IMR-90 (cell line): ENCODE measurements around the gene NTNG2. TPM values are rescaled to one million over a fixed set of nuclear protein-coding genes. Genes with fewer than 3 reads are reported as not detected.

Experiments used
- ATAC-seq: fragments of 200-7000 bp; cut with Tn5 transposase; 2 replicates; pipeline ENCODE4 v1.9.1; 2020; ENCODE audit warnings: low read depth, mild to moderate bottlenecking, moderate library complexity
- BruUV-seq: library from RNA; stranded (reverse); fragments of 400-500 nt; replicated peaks from 2 replicates; lab custom pipeline; 2021; lab: Mats Ljungman, UMichigan
- CTCF ChIA-PET: fragments of 300-600 bp; formaldehyde crosslinking; extraction: SDS; loops from one replicate; lab custom pipeline; 2021; ENCODE audit warnings: antibody characterized with exemption; lab: Yijun Ruan, JAX
- POLR2A ChIA-PET: fragments of 300-600 bp; sonication (Branson Sonifier 250); formaldehyde crosslinking; loops from one replicate; lab custom pipeline; 2022; ENCODE audit warnings: antibody characterized with exemption; ENCODE audit not compliant: unreplicated experiment; lab: Charles Lee
- DNase-seq: peaks from one replicate; pipeline ENCODE4 v3.0.0; 2013
- H2AFZ ChIP-seq: replicated peaks from 2 replicates; pipeline ENCODE3; 2013; ENCODE audit warnings: low read length, mild to moderate bottlenecking; ENCODE audit not compliant: poor library complexity
- H2AK5ac ChIP-seq: 2 replicates; pipeline ENCODE4 v1.6.1; 2013; ENCODE audit warnings: low read depth, low read length, inconsistent platforms
- H2AK9ac ChIP-seq: replicated peaks from 2 replicates; pipeline ENCODE3; 2013; ENCODE audit warnings: mild to moderate bottlenecking, low read depth, low read length, moderate library complexity; ENCODE audit not compliant: poor library complexity
- H2BK120ac ChIP-seq: 2 replicates; pipeline ENCODE4 v1.6.1; 2013; ENCODE audit warnings: low read depth, low read length, inconsistent platforms
- H2BK15ac ChIP-seq: 3 replicates; pipeline ENCODE4 v1.6.1; 2013; ENCODE audit warnings: low read depth, low read length, inconsistent platforms
- H2BK20ac ChIP-seq: 2 replicates; pipeline ENCODE4 v1.6.1; 2013; ENCODE audit warnings: low read depth, mild to moderate bottlenecking, inconsistent platforms, low read length, moderate library complexity
- H2BK5ac ChIP-seq: 2 replicates; pipeline ENCODE4 v1.6.1; 2013; ENCODE audit warnings: mild to moderate bottlenecking, low read depth, low read length, inconsistent platforms; ENCODE audit not compliant: poor library complexity, severe bottlenecking
- H3K14ac ChIP-seq: replicated peaks from 2 replicates; pipeline ENCODE4 v1.6.1; 2013; ENCODE audit warnings: low read depth, low read length, inconsistent platforms
- H3K18ac ChIP-seq: 2 replicates; pipeline ENCODE4 v1.6.1; 2013; ENCODE audit warnings: low read depth, low read length, control low read depth
- H3K23ac ChIP-seq: 2 replicates; pipeline ENCODE4 v1.6.1; 2013; ENCODE audit warnings: low read depth, low read length, inconsistent platforms
- H3K27ac ChIP-seq: 2 replicates; pipeline ENCODE4 v1.5.1; 2013; ENCODE audit warnings: mild to moderate bottlenecking, control low read depth, low read length; ENCODE audit not compliant: insufficient read depth
- H3K27me3 ChIP-seq: 2 replicates; pipeline ENCODE4 v1.6.1; 2013; ENCODE audit warnings: low read length; ENCODE audit not compliant: control insufficient read depth, insufficient read depth
- H3K36me3 ChIP-seq: 2 replicates; pipeline ENCODE4 v1.6.1; 2013; ENCODE audit warnings: low read length, mixed read lengths; ENCODE audit not compliant: control insufficient read depth, insufficient read depth
- H3K4ac ChIP-seq: 2 replicates; pipeline ENCODE4 v1.6.1; 2013; ENCODE audit warnings: low read depth, low read length, inconsistent platforms
- H3K4me1 ChIP-seq: 2 replicates; pipeline ENCODE4 v1.6.1; 2013; ENCODE audit warnings: low read length, mixed read lengths; ENCODE audit not compliant: control insufficient read depth, insufficient read depth
- H3K4me2 ChIP-seq: 2 replicates; pipeline ENCODE4 v1.6.1; 2013; ENCODE audit warnings: low read depth, mild to moderate bottlenecking, control low read depth, low read length, moderate library complexity
- H3K4me3 ChIP-seq: 2 replicates; pipeline ENCODE4 v1.5.1; 2013; ENCODE audit warnings: low read depth, mild to moderate bottlenecking, control low read depth, low read length, moderate library complexity; ENCODE audit not compliant: insufficient read depth
- H3K56ac ChIP-seq: 2 replicates; pipeline ENCODE4 v1.6.1; 2013; ENCODE audit warnings: low read length, inconsistent platforms; ENCODE audit not compliant: insufficient read depth; ENCODE audit errors: extremely low read depth
- H3K79me1 ChIP-seq, 2 experiments: 2 replicates each; pipeline ENCODE4 v1.6.1; 2013; ENCODE audit warnings: low read length in 2 of 2, inconsistent platforms in 1 of 2, low read depth in 1 of 2
- H3K9ac ChIP-seq: 2 replicates; pipeline ENCODE4 v1.6.1; 2013; ENCODE audit warnings: low read depth, low read length, control low read depth
- H3K9me1 ChIP-seq: 2 replicates; pipeline ENCODE4 v1.6.1; 2013; ENCODE audit warnings: low read length, inconsistent platforms; ENCODE audit not compliant: insufficient read depth
- H3K9me3 ChIP-seq: 2 replicates; pipeline ENCODE4 v1.6.1; 2013; ENCODE audit warnings: low read length; ENCODE audit not compliant: control insufficient read depth, insufficient read depth
- H4K20me1 ChIP-seq: 2 replicates; pipeline ENCODE4 v1.6.1; 2013; ENCODE audit warnings: low read length, inconsistent platforms; ENCODE audit not compliant: insufficient read depth
- H4K5ac ChIP-seq: 2 replicates; pipeline ENCODE4 v1.6.1; 2013; ENCODE audit warnings: mild to moderate bottlenecking, low read depth, low read length, control low read depth
- H4K8ac ChIP-seq, 2 experiments: 2 replicates each; pipeline ENCODE4 v1.6.1; 2013; ENCODE audit warnings: low read depth in 2 of 2, low read length in 2 of 2, control low read depth in 1 of 2, inconsistent platforms in 1 of 2
- H4K91ac ChIP-seq: 2 replicates; pipeline ENCODE4 v1.6.1; 2013; ENCODE audit warnings: low read depth, low read length, inconsistent platforms; ENCODE audit not compliant: insufficient read depth
- BHLHE40 ChIP-seq: fragments of 150-350 bp; IDR thresholded peaks from 2 replicates; pipeline ENCODE4 v1.6.1; 2016; ENCODE audit warnings: mild to moderate bottlenecking, low read depth, low read length
- MAFK ChIP-seq: IDR thresholded peaks from 2 replicates; pipeline ENCODE4 v1.6.1; 2012; ENCODE audit warnings: low read depth, low read length, improper control_type of control experiment
- WGBS, 2 experiments: methylation state at CpG; one replicate each; pipeline versions ENCODE4 v1.1.5 to v1.1.7; 2013; ENCODE audit warnings: missing lambda C conversion rate in 2 of 2; ENCODE audit not compliant: insufficient read length in 1 of 2; ENCODE audit errors: extremely low coverage in 2 of 2; 5-methylcytosine and 5-hydroxymethylcytosine counted together
- dilution Hi-C: fragments of 300-500 bp; cut with HindIII; formaldehyde crosslinking; loops from one replicate; pipeline ENCODE4 v1.14.3; 2018; ENCODE audit warnings: low sequenced_read_pairs; ENCODE audit not compliant: unreplicated experiment
- in situ Hi-C: fragments of 300-500 bp; cut with MboI; formaldehyde crosslinking; loops from 3 replicates; pipeline ENCODE4 v1.14.3; 2019; ENCODE audit warnings: low sequenced_read_pairs, inconsistent platforms, mixed read lengths
- intact Hi-C: fragments of 100-400 bp; cut with micrococcal nuclease; formaldehyde crosslinking; loops from 2 replicates; pipeline ENCODE4 v1.10.0; 2022
- polyA plus RNA-seq, 3 experiments: library from polyadenylated mRNA; depleted of rRNA; stranded (reverse); fragments of >200 nt; gene quantifications; 2 replicates each; pipeline ENCODE4 v1.2.3, GENCODE V29; 2012; ENCODE audit warnings: low replicate concordance in 1 of 3
- total RNA-seq: library from RNA; depleted of rRNA; stranded (reverse); fragments of >200 nt; gene quantifications from 2 replicates; pipeline ENCODE4 v1.2.3, GENCODE V29; 2012

NTNG2 gene
- total and polyA plus RNA-seq, 2 of the 4 experiments (the other 2 are of a cell fraction) = 0.54 to 0.84 TPM

- Histone ChIP-seq H2AK5ac (no peak overlapping the region), H3K27me3 (no peaks in the 10 kb centered on the region), H2BK20ac (no peak overlapping the region), H3K27ac (peak overlapping the region; percentile 39; the same call in 1 of the 2 replicates), H4K5ac (no peak overlapping the region), H3K36me3 (peaks cover 43% of the 10 kb centered on the region), H3K18ac (no peak overlapping the region), H3K4me2 (0 out of 2 replicates have a peak overlapping the region, but pooled peaks have one; percentile 9), H3K4me3 (no peak overlapping the region), H2BK120ac (no peak overlapping the region), H3K9me3 (no peaks in the 10 kb centered on the region), H3K9ac (no peak overlapping the region), H3K14ac (no peak overlapping the region), H2BK5ac (no peak overlapping the region), H3K79me1 (peaks cover 23 to 28% of the 10 kb centered on the region in 2 experiments), H4K91ac (no peak overlapping the region), H4K8ac (no peak overlapping the region), H3K56ac (no peak overlapping the region), H3K9me1 (peaks cover 13% of the 10 kb centered on the region), H3K23ac (no peak overlapping the region), H2AK9ac (no peak overlapping the region), H3K4me1 (peaks cover 12% of the 10 kb centered on the region), H2BK15ac (no peak overlapping the region), H3K4ac (no peak overlapping the region), H2AFZ (no peak overlapping the region), H4K20me1 (peaks cover 38% of the 10 kb centered on the region)
- no TSS peak for BruUV-seq
- TF ChIP-seq BHLHE40 (peak; percentile 18; the same call in 1 of the 2 replicates), MAFK (no peak)
- ATAC-seq (peak; percentile 89), DNase-seq (peak; percentile 86)
- WGBS, 2 experiments = no CpG with 5 or more reads among the region's 7 CpGs
- in situ Hi-C loops = no loop called here
- CTCF ChIA-PET = no interaction called here
- POLR2A ChIA-PET = interaction anchor here (0.6 kb wide), 1 partner anchor 23 kb away, joined by 3 read pairs; no protein-coding TSS in a partner anchor
- intact Hi-C loops = no loop called here
- dilution Hi-C loops = no loop called here
Observed at GRCh38 chr9:132283863-132284262, 122.0 kb downstream of the NTNG2 start.
